HG02970 (cell line): Measurements from ENCODE around the gene OGA.

ENCODE experiments used
- ATAC-seq: cut with Tn5 transposase; IDR thresholded peaks from one replicate; pipeline ENCODE4 v1.9.1; 2021; ENCODE audit warnings: mild to moderate bottlenecking, moderate library complexity, moderate number of reproducible peaks; ENCODE audit not compliant: unreplicated experiment, low FRiP score

The OGA gene

DNA sequence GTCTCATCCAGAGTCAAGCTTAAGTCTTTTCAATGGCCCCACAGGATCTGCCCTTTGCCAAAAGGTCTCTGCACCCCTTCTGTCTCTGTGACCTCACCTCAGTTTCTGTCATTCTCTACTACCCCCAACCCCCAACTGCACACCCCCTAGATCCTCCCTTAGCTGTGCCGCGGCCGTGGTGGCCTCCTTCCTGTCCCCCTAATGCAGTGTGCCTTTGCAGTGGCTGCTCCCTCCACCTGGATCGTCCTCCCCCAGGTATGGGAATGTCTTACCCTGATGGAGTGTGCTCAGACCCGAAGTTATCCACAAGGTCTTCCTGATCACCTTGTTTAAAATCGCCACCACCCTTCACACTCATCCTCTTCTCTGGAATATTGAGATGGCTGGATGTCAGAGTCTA, 51.9 kb downstream of the OGA start:
- no peak for ATAC-seq

DNA sequence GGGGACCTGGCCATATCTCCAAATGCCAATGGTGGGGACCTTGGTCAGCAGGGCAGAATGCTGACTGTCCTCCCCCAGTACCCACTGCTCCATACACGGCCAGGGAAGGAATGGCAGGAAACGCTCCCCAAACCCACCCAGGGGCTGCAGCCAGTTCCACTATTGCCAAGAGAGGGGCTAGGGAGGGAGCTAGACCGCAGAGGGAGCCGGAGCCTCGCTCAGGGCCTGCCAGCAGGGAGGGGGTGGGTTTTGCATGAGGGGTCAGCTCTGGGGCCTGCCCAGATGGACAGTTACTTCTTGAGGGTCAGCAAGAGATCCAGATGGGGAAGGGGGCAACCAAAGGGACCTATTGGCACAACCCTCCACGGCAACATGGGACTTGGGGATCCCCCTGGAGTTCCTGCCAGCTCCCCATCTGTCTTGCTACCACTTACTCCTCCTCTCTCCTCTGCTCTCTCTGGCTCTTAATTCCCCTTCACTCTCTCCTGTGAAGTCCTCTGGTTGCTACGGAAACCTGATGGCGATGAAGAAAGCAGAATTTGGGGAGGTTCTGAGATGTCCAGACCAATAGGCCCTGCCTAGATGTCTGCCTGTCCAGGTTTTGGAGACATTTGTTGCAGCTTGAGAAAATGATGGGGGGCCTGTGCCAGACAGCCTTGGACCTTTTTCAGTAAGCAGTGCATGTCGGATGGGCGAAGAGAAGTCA, 55.0 kb downstream of the OGA start:
- no peak for ATAC-seq

DNA sequence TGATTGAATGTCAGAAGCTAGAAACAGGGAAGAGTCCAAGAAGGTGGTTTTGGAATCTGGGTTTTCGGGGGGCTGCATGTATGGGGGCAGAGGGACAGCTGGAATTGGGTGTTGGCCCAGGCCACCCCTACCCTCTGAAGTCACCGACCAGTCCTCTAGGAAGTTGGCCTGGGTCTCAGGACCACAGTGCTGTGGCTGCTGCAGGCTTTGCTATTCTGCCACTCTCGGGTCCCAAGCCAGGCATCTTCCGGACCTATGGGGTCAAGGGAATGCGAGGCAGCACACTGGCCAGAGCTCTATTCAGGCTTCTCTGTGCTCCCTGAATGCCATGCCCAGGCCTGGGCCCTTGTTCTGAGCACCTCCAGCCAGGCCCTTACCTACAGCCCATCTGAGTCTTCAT, 55.5 kb downstream of the OGA start:
- ATAC-seq = no peak

DNA sequence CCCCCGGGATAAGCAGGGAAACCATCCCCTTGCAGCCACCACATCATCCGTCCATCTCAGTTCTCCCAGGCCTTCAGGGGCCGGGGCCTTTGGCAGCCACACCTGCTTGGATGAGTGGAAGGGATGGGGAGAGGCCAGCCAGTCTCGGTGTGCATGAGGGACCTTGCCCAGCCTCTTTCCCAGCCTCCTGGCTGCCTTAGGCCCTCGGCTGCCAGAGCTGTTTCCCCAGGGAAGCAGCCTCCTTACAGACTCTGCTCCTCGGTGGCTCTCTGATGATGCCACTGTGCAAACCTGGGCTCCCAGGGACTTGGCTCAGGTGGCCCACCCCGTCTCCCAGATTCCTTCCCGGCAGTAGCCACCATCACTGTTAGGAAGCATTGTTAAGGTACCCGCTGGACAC, 57.0 kb downstream of the OGA start:
- no peak for ATAC-seq

DNA sequence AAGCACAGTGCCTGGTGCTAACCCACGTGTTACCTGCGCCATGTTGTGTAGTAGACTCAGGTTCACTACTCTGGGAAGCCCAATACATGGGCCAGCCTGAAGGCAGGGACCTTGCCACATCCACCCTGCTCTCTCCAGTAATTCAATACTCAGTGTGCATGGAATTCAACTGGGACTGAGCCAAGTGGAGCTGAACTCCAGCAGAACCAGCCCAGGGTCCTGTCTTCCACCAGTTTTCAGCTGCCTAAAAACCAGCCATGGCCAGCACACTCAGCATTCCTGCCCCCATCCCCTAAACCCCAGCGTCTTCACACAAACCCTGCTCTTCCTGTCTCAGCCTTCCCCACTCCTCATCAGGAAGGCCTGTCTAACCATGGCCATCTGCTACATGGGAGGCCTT, 57.7 kb downstream of the OGA start:
- ATAC-seq = no peak

DNA sequence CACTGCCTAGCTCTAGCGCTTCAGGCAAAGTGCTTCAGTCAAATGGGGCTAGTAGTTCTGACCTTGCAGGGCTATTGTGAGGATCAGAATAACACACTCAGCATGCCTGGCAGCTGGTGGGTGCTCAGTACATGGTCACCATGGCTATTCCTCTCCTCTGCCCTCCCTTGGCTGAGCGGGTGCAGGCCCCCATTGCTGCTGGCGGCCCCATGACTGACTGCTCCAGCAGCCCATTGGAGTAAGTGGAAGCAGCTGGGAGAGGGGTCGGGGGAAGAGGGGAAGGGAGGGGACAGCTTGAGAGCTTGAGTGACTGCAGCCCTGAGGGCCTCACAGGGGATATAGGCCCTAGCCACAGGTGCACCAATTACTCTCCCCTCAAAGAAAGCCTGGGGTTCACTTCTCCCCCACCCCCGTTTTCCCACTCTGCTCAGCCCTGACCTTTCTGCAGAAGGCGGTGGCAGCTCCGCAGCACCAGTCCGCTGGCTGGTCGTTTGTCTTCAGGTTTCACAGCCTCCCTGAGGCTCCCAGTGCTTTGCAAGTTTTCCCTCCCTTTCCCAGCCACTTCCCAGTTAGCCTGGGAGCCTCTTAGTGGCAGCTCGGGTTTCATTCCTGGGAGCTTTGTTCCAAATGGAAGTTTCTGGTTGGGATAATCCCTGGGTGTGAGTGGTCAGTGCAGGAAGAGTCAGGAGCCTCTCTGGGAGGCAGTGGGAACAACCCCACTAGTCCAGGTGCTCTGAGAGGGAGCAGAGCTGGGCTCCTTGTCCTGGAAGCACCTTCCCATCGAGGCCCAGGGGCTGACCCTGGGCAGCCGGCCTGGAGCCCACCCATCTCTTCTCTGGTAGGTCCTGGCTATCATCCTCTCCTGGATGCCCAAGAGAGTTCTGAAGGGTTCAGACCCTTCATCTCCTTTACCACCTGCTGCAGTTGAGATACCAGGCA, 58.7 kb downstream of the OGA start:
- ATAC-seq = no peak

DNA sequence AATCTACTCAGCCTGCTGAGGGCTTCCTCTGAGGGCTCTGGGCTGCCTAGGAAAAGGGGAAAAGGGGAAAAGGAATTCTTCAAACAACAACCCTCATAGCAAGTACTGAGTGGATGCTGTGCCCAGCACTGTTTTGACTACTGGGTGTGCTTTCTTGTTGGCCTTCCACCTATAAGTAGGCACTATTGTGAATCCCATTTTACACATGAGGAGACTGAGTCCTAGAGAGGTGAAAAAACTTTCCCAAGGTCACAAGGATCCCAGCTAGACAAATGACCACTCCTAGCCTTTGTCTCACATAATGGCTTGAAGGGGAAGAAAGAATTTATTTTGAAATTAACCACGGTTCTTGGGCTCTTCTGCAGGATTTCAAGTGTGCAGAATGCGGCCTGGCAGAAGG, 59.4 kb downstream of the OGA start:
- ATAC-seq = no peak

DNA sequence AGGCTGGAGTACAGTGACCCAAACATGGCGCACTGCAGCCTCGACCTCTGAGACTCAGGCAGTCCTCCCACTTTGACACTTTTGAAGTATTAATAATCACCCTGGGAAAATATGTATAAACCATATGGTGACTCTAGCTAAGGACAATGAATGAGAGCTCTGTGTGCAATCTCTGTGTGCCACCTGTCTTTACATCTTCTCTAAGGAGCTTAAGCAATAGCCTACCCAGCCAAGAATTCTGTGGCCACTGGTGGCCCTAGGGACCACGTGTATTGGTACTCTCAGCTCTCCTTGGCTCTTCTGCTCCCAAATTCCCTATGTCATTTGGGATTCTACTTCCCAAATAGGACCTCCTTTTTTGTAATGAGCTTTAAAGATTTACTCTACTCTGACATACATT, 66.0 kb downstream of the OGA start:
- ATAC-seq = no peak

DNA sequence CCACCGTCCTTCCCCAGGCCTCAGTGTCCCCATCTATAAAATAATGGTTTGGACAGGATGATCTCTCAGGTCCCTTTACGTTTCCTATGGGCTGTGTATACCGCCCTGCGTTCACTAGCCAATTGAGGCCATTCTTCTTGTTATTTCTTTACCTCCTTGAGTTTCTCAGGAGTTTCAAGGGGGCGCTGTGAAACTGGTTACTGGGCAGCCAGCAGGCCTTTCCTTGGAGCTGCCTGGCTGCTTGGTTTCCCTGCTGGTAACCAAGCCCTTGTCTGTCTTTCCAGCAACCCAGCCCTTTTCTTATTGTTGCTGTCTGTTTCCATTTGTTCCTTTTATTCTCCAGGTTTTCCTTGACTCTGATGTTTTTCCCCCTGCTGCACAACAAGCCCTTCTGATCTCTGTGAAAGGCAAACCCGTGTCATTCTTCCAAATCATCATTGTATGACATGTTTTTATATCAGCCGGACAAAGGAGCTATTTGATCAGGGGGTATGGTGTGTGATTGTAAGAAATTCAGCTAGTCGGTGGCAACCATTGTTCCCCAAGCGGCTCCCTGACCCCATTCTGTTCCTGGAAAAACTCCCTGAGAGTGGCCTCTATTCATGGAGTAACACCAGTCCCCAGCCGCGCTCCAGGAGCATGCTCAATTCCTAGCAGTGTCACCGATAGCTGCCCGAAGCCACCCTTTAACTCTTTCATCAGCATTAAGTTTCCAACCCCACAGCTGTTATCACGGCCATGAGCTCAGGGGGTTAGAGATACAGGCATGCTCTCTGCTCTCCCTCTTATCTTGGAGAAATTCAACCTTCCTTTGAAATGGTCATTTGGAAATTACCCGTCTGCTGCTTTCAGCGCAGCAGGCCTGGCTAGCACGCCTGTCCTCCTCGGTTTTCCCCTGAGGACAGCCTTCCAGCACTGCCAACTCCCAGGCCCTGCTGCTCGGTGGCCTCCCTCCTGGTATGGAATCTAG, 68.9 kb downstream of the OGA start:
- no peak for ATAC-seq

DNA sequence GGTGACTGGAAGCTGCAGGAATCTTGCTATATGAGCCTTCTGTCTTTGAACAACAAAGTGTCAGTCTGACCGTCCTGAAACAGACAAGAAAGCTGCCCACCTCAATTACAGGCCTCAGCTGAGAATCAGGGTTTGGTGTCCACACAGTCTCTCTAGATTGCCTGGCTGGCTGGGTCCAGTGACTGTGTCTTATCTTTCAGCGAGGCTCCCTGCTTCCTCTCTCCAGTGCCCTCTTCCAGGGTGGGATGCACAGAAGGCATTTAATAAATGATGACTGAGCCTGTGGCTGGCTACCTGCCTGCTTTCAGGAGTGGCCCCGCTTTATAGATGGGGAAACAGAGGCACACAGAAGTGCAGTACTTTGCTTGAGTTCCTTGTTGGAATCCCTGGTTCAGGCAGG, 69.7 kb downstream of the OGA start:
- ATAC-seq = no peak

DNA sequence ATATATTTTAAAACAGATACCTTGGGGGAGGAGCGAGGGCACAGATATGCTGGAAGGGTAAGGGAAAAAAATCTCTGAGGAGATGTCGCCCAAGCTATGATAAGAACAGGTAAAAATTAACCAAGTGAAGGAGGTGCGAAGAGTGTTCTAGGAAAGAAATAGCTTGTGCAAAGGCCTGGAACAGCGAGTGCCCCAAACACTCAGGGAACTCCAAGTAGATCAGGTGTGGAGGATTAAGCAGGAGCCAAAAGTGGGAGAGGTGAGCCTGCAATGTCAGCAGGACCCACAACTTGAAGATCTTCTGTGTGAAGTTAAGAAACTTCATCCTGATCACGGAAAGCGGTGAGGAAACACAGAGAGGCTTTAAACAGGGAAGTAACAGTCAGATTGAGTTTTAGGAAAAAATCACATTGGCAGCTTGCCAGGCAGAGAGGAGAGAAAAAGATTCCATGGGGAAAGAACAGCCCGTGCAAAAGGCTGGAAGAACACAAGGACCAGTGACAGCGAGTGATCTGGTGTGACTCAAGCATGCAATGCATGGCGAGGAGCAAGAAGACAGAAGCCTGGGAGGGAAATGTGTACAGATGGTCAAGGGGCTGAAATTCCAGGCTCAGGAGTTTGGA, 73.1 kb downstream of the OGA start:
- ATAC-seq = no peak

DNA sequence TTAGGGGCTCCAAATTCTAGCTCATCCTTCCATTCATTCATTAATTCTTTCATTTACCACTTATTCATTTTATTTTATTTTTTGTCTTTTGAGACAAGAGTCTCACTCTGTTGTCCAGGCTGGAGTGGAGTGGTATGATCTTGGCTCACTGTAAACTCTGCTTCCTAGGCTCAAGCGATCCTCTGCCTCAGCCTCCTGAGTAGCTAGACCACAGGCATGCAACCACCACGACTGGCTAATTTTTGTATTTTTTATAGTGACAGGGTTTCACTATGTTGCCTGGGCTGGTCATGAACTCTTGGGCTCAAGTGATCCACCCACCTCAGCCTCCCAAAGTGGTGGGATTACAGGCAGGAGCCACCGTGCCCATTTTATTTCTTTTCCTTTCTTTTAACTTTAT, 74.0 kb downstream of the OGA start:
- ATAC-seq = no peak

DNA sequence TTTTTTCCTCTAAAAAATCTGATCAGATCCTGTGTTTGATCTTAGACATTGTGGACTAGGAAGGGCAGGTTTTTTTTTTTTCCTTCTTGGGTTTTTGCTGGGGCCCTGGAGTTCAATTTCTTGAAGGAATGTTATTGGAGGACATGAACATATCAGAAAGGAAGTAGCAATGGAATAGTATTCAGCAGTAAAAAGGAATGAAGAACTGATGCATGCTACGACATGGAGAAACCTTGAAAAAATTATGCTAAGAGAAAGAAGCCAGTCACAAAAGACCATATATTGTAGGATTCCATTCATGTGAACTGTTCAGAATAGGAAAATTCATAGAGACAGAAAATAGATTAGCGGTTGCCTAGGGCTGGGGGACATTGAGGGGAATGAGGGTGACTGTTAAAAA, 76.3 kb downstream of the OGA start:
- ATAC-seq = no peak

DNA sequence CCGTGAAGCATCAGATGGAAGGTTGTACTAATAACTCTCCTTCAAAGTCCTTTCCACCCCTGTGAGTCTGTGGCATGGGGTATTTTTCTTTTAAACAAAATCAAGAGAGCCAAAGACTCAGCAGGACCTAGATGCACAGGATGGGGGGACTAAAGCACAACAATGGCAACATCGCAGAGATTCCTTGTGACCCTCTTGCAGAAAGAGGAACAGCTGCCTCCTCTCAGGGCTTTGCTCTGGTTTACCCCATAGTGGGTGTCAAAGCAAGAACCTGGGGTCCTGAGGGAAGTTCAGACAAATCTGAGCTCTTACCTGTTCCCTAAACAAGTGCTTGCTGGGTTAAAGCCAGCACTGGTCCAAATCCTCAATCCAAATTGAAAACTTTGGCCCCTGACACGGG, 81.6 kb downstream of the OGA start:
- ATAC-seq = no peak
